A673 (cell line): ENCODE measurements around the gene ST3GAL4. TPM values are rescaled to one million over a fixed set of nuclear protein-coding genes. Genes with fewer than 3 reads are reported as not detected.

Experiments used
- BruUV-seq: library from RNA; stranded (reverse); fragments of 400-500 nt; replicated peaks from 2 replicates; lab custom pipeline; 2021; lab: Mats Ljungman, UMichigan
- CTCF ChIA-PET: fragments of 300-600 bp; sonication (Branson Sonifier 250); formaldehyde crosslinking; loops from one replicate; lab custom pipeline; 2022; ENCODE audit warnings: antibody characterized with exemption; lab: Charles Lee
- POLR2A ChIA-PET: fragments of 300-600 bp; sonication (Branson Sonifier 250); formaldehyde crosslinking; loops from one replicate; lab custom pipeline; 2022; ENCODE audit warnings: antibody characterized with exemption; ENCODE audit not compliant: low non-redundant PET; lab: Charles Lee
- DNase-seq: peaks from one replicate; pipeline ENCODE4 v3.0.0-alpha.2; 2015; ENCODE audit warnings: low spot score
- H3K27ac ChIP-seq: fragments of 200-600 bp; sonication (generic); 2 replicates; pipeline ENCODE4 v1.5.1; 2016; ENCODE audit warnings: mixed run types, low read depth, mild to moderate bottlenecking, mixed read lengths, antibody characterized with exemption, low read length; ENCODE audit not compliant: poor library complexity, severe bottlenecking
- H3K27me3 ChIP-seq: fragments of 200-600 bp; sonication (generic); replicated peaks from 2 replicates; pipeline ENCODE4 v1.6.1; 2017; ENCODE audit warnings: mixed run types, low read depth, mild to moderate bottlenecking, mixed read lengths, antibody characterized with exemption, low read length; ENCODE audit not compliant: insufficient read depth, poor library complexity
- H3K36me3 ChIP-seq: fragments of 200-600 bp; sonication (generic); 2 replicates; pipeline ENCODE4 v1.6.1; 2016; ENCODE audit warnings: mixed run types, mild to moderate bottlenecking, mixed read lengths, antibody characterized with exemption, low read length; ENCODE audit not compliant: insufficient read depth, poor library complexity, severe bottlenecking
- H3K4me1 ChIP-seq: fragments of 200-600 bp; sonication (generic); 2 replicates; pipeline ENCODE4 v1.6.1; 2017; ENCODE audit warnings: mixed run types, mild to moderate bottlenecking, mixed read lengths, antibody characterized with exemption, low read length; ENCODE audit not compliant: insufficient read depth, poor library complexity, severe bottlenecking
- H3K4me3 ChIP-seq: fragments of 200-600 bp; sonication (generic); 2 replicates; pipeline ENCODE4 v1.5.1; 2016; ENCODE audit warnings: low read depth, mixed run types, mild to moderate bottlenecking, mixed read lengths, low read length; ENCODE audit not compliant: poor library complexity, severe bottlenecking
- H3K9me3 ChIP-seq: fragments of 200-600 bp; sonication (generic); 2 replicates; pipeline ENCODE4 v1.6.1; 2016; ENCODE audit warnings: mixed run types, low read depth, mild to moderate bottlenecking, mixed read lengths, antibody characterized with exemption, low read length; ENCODE audit not compliant: poor library complexity, severe bottlenecking
- CTCF ChIP-seq: fragments of 300-800, 200-600 bp; sonication (generic); conservative IDR thresholded peaks from 2 replicates; pipeline ENCODE4 v1.5.1; 2017; ENCODE audit warnings: low read depth, mild to moderate bottlenecking, antibody characterized with exemption, low read length, moderate library complexity, mixed read lengths
- EZH2 ChIP-seq: fragments of 200-600 bp; sonication (generic); IDR thresholded peaks from 2 replicates; pipeline ENCODE4 v1.6.1; 2017; ENCODE audit warnings: borderline replicate concordance, low read depth, mild to moderate bottlenecking, mixed read lengths, antibody characterized with exemption, low read length; ENCODE audit not compliant: poor library complexity, severe bottlenecking
- intact Hi-C: fragments of 100-400 bp; cut with micrococcal nuclease; formaldehyde crosslinking; loops from one replicate; pipeline ENCODE4 v1.10.0; 2022; ENCODE audit not compliant: unreplicated experiment
- total RNA-seq: library from RNA; stranded (reverse); gene quantifications from 2 replicates; pipeline ENCODE4 v1.2.3, GENCODE V29; 2021

The ST3GAL4 gene
- total RNA-seq, 1 experiment from 2014 or later = 29.9 TPM

- no peaks in the 10 kb centered on the region for H3K9me3 ChIP-seq
- H3K27me3 ChIP-seq = no peaks in the 10 kb centered on the region
- H3K4me3 ChIP-seq = no peak overlapping the region
- no peak overlapping the region for H3K27ac ChIP-seq
- intact Hi-C loops = no loop called here
- ChIA-PET POLR2A (no interaction called here), CTCF (interaction anchor here (1.2 kb wide), 1 partner anchor 19 kb away, joined by 5 read pairs; no protein-coding TSS in a partner anchor)
- BruUV-seq = no TSS peak
- H3K4me1 ChIP-seq = no peaks in the 10 kb centered on the region
- no peaks in the 10 kb centered on the region for H3K36me3 ChIP-seq
- TF ChIP-seq CTCF (no peak), EZH2 (no peak)
- DNase-seq = no peak
Observed at GRCh38 chr11:126328938-126329643, 26.4 kb upstream of the ST3GAL4 start.

GRCh38 chr11:126329644-126330211 is 25.8 kb upstream of the ST3GAL4 start:
- intact Hi-C loops = no loop called here
- Histone ChIP-seq H3K4me3 (no peak overlapping the region), H3K27me3 (no peaks in the 10 kb centered on the region), H3K9me3 (no peaks in the 10 kb centered on the region), H3K36me3 (no peaks in the 10 kb centered on the region), H3K4me1 (no peaks in the 10 kb centered on the region), H3K27ac (no peak overlapping the region)
- no peak for DNase-seq
- BruUV-seq = no TSS peak
- TF ChIP-seq CTCF (no peak), EZH2 (no peak)
- CTCF ChIA-PET = interaction anchor here (1.2 kb wide), 1 partner anchor 19 kb away, joined by 5 read pairs; no protein-coding TSS in a partner anchor
- POLR2A ChIA-PET = no interaction called here

- ChIA-PET CTCF (no interaction called here), POLR2A (no interaction called here)
- Histone ChIP-seq H3K4me3 (no peak overlapping the region), H3K27me3 (no peaks in the 10 kb centered on the region), H3K36me3 (no peaks in the 10 kb centered on the region), H3K27ac (no peak overlapping the region), H3K4me1 (no peaks in the 10 kb centered on the region), H3K9me3 (no peaks in the 10 kb centered on the region)
- TF ChIP-seq EZH2 (no peak), CTCF (no peak)
- intact Hi-C loops = no loop called here
- no TSS peak for BruUV-seq
- no peak for DNase-seq
Observed at GRCh38 chr11:126331286-126331685, 24.2 kb upstream of the ST3GAL4 start.
